OCI-LY7 (cell line): ENCODE measurements around the gene ASB7. TPM values are rescaled to one million over a fixed set of nuclear protein-coding genes. Genes with fewer than 3 reads are reported as not detected.

Experiments used
- BruUV-seq: library from RNA; stranded (reverse); fragments of 400-500 nt; replicated peaks from 2 replicates; lab custom pipeline; 2021; lab: Mats Ljungman, UMichigan
- CTCF ChIA-PET: fragments of 300-600 bp; sonication (Branson Sonifier 250); formaldehyde crosslinking; loops from one replicate; lab custom pipeline; 2022; ENCODE audit warnings: antibody characterized with exemption; ENCODE audit not compliant: unreplicated experiment; lab: Charles Lee
- POLR2A ChIA-PET: fragments of 300-600 bp; sonication (Branson Sonifier 250); formaldehyde crosslinking; loops from one replicate; lab custom pipeline; 2022; ENCODE audit warnings: antibody characterized with exemption; lab: Charles Lee
- DNase-seq: peaks from one replicate; pipeline ENCODE4 v3.0.0-alpha.2; 2015; ENCODE audit warnings: low spot score
- H2AFZ ChIP-seq: fragments of 200-600 bp; sonication (generic), shearing (Covaris generic); 2 replicates; pipeline ENCODE4 v1.6.1; 2014; ENCODE audit warnings: mild to moderate bottlenecking, antibody characterized with exemption, low read length, moderate library complexity
- H3K27ac ChIP-seq: fragments of 200-600 bp; sonication (generic); 2 replicates; pipeline ENCODE4 v1.5.1; 2014; ENCODE audit warnings: mixed run types, low read depth, mild to moderate bottlenecking, moderate library complexity, low read length, inconsistent platforms; ENCODE audit not compliant: poor library complexity, severe bottlenecking
- H3K36me3 ChIP-seq: fragments of 200-600 bp; sonication (generic); 2 replicates; pipeline ENCODE4 v1.6.1; 2014; ENCODE audit warnings: mild to moderate bottlenecking, antibody characterized with exemption, low read length, moderate library complexity, mixed read lengths; ENCODE audit not compliant: insufficient read depth
- H3K4me1 ChIP-seq: fragments of 200-600 bp; sonication (generic); 2 replicates; pipeline ENCODE4 v1.5.1; 2014; ENCODE audit warnings: mild to moderate bottlenecking, low read length; ENCODE audit not compliant: insufficient read depth, poor library complexity, severe bottlenecking
- H3K4me2 ChIP-seq: fragments of 200-600 bp; sonication (generic); 2 replicates; pipeline ENCODE4 v1.6.1; 2014; ENCODE audit warnings: mild to moderate bottlenecking, low read length
- H3K4me3 ChIP-seq: fragments of 200-600 bp; sonication (generic); 2 replicates; pipeline ENCODE4 v1.5.1; 2014; ENCODE audit warnings: mild to moderate bottlenecking, low read depth, low read length; ENCODE audit not compliant: poor library complexity, severe bottlenecking
- H3K79me2 ChIP-seq: fragments of 200-600 bp; sonication (generic); 2 replicates; pipeline ENCODE4 v1.6.1; 2016; ENCODE audit warnings: low read depth, mild to moderate bottlenecking, low read length, moderate library complexity, mixed read lengths; ENCODE audit not compliant: insufficient read depth
- H3K9me2 ChIP-seq: fragments of 200-600 bp; sonication (generic); 2 replicates; pipeline ENCODE4 v1.6.1; 2016; ENCODE audit warnings: mild to moderate bottlenecking, low read length, mixed read lengths; ENCODE audit not compliant: insufficient read depth
- H3K9me3 ChIP-seq: fragments of 200-600 bp; sonication (generic); 2 replicates; pipeline ENCODE4 v1.6.1; 2014; ENCODE audit warnings: mild to moderate bottlenecking, mixed run types, low read length, mixed read lengths
- H4K20me1 ChIP-seq: fragments of 200-600 bp; sonication (generic); 2 replicates; pipeline ENCODE4 v1.6.1; 2014; ENCODE audit warnings: mild to moderate bottlenecking, antibody characterized with exemption, low read length, moderate library complexity, mixed read lengths; ENCODE audit not compliant: insufficient read depth
- EZH2phosphoT487 ChIP-seq: fragments of 200-600 bp; sonication (generic); IDR thresholded peaks from 2 replicates; pipeline ENCODE4 v1.6.1; 2018; ENCODE audit warnings: low read depth, borderline replicate concordance, mild to moderate bottlenecking, mixed run types, antibody characterized with exemption, low read length, moderate library complexity, mixed read lengths
- intact Hi-C: fragments of 100-400 bp; cut with micrococcal nuclease; formaldehyde crosslinking; loops from one replicate; pipeline ENCODE4 v1.10.0; 2022; ENCODE audit not compliant: unreplicated experiment
- total RNA-seq, 2 experiments: library from RNA; depleted of rRNA in 1 of 2; stranded (reverse); fragments of >200 nt in 1 of 2; shearing (Covaris generic) in 1 of 2; gene quantifications; 2 replicates each; pipeline ENCODE4 v1.2.3, GENCODE V29; 2014 to 2022
- TF ChIP-seq, protein P1 (sequence below): fragments of 200-600 bp; sonication (generic); conservative IDR thresholded peaks from 2 replicates; pipeline ENCODE4 v1.5.1; 2014; ENCODE audit warnings: mild to moderate bottlenecking, antibody characterized with exemption, low read length, moderate library complexity, mixed read lengths

The ASB7 gene
- total RNA-seq, 2 experiments from 2014 or later, result 10.9 to 15.2 TPM

DNA sequence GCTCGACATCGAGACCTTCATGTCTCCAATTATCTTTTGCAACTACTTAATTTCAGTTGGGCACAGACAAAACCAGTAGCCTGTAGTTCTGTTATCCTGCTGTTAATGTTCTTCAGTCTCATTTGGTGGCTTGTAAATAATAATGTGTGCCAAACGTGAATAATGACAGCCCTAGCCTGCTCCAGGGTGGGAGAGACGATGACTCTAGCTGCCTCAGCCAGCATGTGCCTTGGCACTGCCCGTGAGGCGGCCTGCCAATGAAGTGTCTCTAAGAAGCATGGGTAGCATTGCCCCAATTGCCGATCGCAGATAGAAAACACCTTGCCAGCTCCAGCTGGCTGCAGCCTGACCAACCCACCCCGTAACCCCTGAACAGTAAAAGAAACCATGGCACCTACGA is 58.8 kb downstream of the ASB7 start:
- Histone ChIP-seq H3K4me2 (no peak overlapping the region), H3K9me3 (no peaks in the 10 kb centered on the region), H3K36me3 (no peaks in the 10 kb centered on the region), H3K4me3 (no peak overlapping the region), H3K79me2 (no peaks in the 10 kb centered on the region), H4K20me1 (no peaks in the 10 kb centered on the region), H3K27ac (no peak overlapping the region), H3K9me2 (no peaks in the 10 kb centered on the region), H2AFZ (no peak overlapping the region), H3K4me1 (no peaks in the 10 kb centered on the region)
- CTCF ChIA-PET, result no interaction called here
- intact Hi-C loops, result no loop called here
- BruUV-seq, result no TSS peak
- POLR2A ChIA-PET, result no interaction called here
- TF ChIP-seq, protein P1, sequence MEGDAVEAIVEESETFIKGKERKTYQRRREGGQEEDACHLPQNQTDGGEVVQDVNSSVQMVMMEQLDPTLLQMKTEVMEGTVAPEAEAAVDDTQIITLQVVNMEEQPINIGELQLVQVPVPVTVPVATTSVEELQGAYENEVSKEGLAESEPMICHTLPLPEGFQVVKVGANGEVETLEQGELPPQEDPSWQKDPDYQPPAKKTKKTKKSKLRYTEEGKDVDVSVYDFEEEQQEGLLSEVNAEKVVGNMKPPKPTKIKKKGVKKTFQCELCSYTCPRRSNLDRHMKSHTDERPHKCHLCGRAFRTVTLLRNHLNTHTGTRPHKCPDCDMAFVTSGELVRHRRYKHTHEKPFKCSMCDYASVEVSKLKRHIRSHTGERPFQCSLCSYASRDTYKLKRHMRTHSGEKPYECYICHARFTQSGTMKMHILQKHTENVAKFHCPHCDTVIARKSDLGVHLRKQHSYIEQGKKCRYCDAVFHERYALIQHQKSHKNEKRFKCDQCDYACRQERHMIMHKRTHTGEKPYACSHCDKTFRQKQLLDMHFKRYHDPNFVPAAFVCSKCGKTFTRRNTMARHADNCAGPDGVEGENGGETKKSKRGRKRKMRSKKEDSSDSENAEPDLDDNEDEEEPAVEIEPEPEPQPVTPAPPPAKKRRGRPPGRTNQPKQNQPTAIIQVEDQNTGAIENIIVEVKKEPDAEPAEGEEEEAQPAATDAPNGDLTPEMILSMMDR, result no peak
- TF ChIP-seq EZH2phosphoT487, result no peak
- no peak for DNase-seq

- CTCF ChIA-PET, result no interaction called here
- no peak overlapping the region for H3K4me3 ChIP-seq
- no peaks in the 10 kb centered on the region for H3K9me2 ChIP-seq
- no peak for DNase-seq
- H3K79me2 ChIP-seq, result no peaks in the 10 kb centered on the region
- no peak overlapping the region for H2AFZ ChIP-seq
- no peaks in the 10 kb centered on the region for H4K20me1 ChIP-seq
- no peaks in the 10 kb centered on the region for H3K4me1 ChIP-seq
- no peaks in the 10 kb centered on the region for H3K36me3 ChIP-seq
- no peaks in the 10 kb centered on the region for H3K9me3 ChIP-seq
- BruUV-seq, result no TSS peak
- intact Hi-C loops, result no loop called here
- H3K4me2 ChIP-seq, result no peak overlapping the region
- TF ChIP-seq, protein P1, result 0 out of 2 replicates have a peak, but pooled peaks have one; percentile 30
- TF ChIP-seq EZH2phosphoT487, result no peak
- POLR2A ChIA-PET, result no interaction called here
- no peak overlapping the region for H3K27ac ChIP-seq
Measured at GRCh38 chr15:100663086-100663914, 60.9 kb downstream of the ASB7 start.

- no peak for TF ChIP-seq EZH2phosphoT487
- TF ChIP-seq, protein P1, result no peak
- no peaks in the 10 kb centered on the region for H3K4me1 ChIP-seq
- H3K27ac ChIP-seq, result no peak overlapping the region
- intact Hi-C loops, result no loop called here
- CTCF ChIA-PET, result no interaction called here
- no TSS peak for BruUV-seq
- no peaks in the 10 kb centered on the region for H3K9me2 ChIP-seq
- no peak for DNase-seq
- H4K20me1 ChIP-seq, result no peaks in the 10 kb centered on the region
- H3K4me2 ChIP-seq, result no peak overlapping the region
- H3K79me2 ChIP-seq, result no peaks in the 10 kb centered on the region
- POLR2A ChIA-PET, result no interaction called here
- H3K4me3 ChIP-seq, result no peak overlapping the region
- no peaks in the 10 kb centered on the region for H3K9me3 ChIP-seq
- no peaks in the 10 kb centered on the region for H3K36me3 ChIP-seq
- H2AFZ ChIP-seq, result no peak overlapping the region
Measured at GRCh38 chr15:100663915-100664281, 61.5 kb downstream of the ASB7 start.
